NB4 (cell line): ENCODE results near the gene IDE.

Experiments used
- MYC ChIP-seq: IDR thresholded peaks from 2 replicates; pipeline ENCODE4 v1.6.1; 2011; ENCODE audit warnings: low read depth, low read length
- POLR2A ChIP-seq: IDR thresholded peaks from 2 replicates; pipeline ENCODE4 v1.6.1; 2011; ENCODE audit warnings: mild to moderate bottlenecking; ENCODE audit not compliant: insufficient read length; ENCODE audit errors: extremely low read depth
- TF ChIP-seq, protein P1 (sequence below): IDR thresholded peaks from one replicate; pipeline ENCODE4 v1.5.1; 2012; ENCODE audit warnings: low read depth, low read length

DNA sequence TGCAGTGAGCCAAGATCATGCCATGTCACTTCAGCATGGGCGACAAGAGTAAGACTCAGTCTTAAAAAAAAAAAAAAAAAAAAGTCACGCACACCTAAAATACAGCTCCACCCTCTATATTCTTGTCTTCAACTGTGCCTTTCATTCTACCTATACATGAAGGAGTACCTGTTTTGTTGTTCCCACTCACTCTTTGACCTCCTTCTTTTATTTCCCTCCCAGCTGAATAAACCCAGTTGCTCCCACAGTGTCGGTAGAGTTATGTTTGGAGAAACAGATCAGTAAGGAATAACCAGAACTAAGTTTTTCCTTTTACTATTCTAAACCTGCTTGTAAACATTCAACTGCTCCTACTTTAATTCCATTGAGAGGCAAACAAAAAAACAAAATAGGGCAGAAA, 50.3 kb downstream of the IDE start:
- TF ChIP-seq, protein P1, sequence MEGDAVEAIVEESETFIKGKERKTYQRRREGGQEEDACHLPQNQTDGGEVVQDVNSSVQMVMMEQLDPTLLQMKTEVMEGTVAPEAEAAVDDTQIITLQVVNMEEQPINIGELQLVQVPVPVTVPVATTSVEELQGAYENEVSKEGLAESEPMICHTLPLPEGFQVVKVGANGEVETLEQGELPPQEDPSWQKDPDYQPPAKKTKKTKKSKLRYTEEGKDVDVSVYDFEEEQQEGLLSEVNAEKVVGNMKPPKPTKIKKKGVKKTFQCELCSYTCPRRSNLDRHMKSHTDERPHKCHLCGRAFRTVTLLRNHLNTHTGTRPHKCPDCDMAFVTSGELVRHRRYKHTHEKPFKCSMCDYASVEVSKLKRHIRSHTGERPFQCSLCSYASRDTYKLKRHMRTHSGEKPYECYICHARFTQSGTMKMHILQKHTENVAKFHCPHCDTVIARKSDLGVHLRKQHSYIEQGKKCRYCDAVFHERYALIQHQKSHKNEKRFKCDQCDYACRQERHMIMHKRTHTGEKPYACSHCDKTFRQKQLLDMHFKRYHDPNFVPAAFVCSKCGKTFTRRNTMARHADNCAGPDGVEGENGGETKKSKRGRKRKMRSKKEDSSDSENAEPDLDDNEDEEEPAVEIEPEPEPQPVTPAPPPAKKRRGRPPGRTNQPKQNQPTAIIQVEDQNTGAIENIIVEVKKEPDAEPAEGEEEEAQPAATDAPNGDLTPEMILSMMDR: no peak
- TF ChIP-seq POLR2A: no peak
- no peak for TF ChIP-seq MYC
